22Rv1 (cell line): ENCODE results near the gene WDR44.

Experiments used
- CTCF ChIP-seq: fragments of 450-650 bp; IDR thresholded peaks from 2 replicates; pipeline ENCODE4 v1.5.1; 2017; ENCODE audit warnings: mild to moderate bottlenecking
- ZFX ChIP-seq: fragments of 450-650 bp; IDR thresholded peaks from 2 replicates; pipeline ENCODE4 v1.6.1; 2017; ENCODE audit warnings: antibody characterized with exemption, borderline replicate concordance

GRCh38 chrX:118420462-118420861 lies 74.6 kb downstream of the WDR44 start:
- no peak for TF ChIP-seq CTCF
- TF ChIP-seq ZFX: no peak
